ENCODE measurements around the gene PHF3.

DNA sequence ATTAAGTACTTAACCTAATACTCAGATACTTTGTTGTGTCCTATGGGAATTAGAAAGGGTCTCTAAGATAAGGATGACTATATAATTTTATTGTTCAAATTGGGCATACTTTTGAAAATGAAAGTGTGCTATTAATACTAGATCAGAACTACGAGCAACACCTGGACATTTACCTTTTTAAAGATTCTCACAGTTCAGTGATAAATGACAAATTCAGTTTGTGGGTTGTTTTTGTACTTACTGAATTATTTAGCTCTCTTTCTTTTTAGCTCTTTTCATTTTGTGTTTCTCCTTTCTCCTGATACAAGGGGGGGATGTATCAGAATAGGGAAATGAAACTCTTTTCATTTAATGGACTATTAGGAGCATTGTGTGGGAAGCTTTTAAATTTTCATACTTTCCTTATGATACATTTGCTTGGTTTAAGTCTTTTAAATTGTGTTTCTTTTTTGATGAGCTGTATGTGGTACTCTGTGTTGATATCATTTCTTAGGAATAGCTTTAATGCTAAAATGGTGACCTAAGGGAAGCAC is 47.5 kb downstream of the PHF3 start:
- TF ChIP-seq MYC (IDR thresholded peaks at IDR 0.05; ENCODE audit: borderline replicate concordance, low read length) (no peak), RAD21 (conservative IDR thresholded peaks at IDR 0.05 in 1 of 2, IDR thresholded peaks at IDR 0.05 in 1 of 2) (no peak), JUNB (IDR thresholded peaks at IDR 0.05) (no peak), CBX2 (IDR thresholded peaks at IDR 0.05; ENCODE audit: borderline replicate concordance, low read depth) (no peak), KDM5A (IDR thresholded peaks at IDR 0.05) (no peak)
- TF ChIP-seq, protein P1, sequence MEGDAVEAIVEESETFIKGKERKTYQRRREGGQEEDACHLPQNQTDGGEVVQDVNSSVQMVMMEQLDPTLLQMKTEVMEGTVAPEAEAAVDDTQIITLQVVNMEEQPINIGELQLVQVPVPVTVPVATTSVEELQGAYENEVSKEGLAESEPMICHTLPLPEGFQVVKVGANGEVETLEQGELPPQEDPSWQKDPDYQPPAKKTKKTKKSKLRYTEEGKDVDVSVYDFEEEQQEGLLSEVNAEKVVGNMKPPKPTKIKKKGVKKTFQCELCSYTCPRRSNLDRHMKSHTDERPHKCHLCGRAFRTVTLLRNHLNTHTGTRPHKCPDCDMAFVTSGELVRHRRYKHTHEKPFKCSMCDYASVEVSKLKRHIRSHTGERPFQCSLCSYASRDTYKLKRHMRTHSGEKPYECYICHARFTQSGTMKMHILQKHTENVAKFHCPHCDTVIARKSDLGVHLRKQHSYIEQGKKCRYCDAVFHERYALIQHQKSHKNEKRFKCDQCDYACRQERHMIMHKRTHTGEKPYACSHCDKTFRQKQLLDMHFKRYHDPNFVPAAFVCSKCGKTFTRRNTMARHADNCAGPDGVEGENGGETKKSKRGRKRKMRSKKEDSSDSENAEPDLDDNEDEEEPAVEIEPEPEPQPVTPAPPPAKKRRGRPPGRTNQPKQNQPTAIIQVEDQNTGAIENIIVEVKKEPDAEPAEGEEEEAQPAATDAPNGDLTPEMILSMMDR (IDR thresholded peaks at IDR 0.05): no peak
- TF ChIP-seq, protein P2, sequence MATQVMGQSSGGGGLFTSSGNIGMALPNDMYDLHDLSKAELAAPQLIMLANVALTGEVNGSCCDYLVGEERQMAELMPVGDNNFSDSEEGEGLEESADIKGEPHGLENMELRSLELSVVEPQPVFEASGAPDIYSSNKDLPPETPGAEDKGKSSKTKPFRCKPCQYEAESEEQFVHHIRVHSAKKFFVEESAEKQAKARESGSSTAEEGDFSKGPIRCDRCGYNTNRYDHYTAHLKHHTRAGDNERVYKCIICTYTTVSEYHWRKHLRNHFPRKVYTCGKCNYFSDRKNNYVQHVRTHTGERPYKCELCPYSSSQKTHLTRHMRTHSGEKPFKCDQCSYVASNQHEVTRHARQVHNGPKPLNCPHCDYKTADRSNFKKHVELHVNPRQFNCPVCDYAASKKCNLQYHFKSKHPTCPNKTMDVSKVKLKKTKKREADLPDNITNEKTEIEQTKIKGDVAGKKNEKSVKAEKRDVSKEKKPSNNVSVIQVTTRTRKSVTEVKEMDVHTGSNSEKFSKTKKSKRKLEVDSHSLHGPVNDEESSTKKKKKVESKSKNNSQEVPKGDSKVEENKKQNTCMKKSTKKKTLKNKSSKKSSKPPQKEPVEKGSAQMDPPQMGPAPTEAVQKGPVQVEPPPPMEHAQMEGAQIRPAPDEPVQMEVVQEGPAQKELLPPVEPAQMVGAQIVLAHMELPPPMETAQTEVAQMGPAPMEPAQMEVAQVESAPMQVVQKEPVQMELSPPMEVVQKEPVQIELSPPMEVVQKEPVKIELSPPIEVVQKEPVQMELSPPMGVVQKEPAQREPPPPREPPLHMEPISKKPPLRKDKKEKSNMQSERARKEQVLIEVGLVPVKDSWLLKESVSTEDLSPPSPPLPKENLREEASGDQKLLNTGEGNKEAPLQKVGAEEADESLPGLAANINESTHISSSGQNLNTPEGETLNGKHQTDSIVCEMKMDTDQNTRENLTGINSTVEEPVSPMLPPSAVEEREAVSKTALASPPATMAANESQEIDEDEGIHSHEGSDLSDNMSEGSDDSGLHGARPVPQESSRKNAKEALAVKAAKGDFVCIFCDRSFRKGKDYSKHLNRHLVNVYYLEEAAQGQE (IDR thresholded peaks at IDR 0.05): no peak
